Activated B cell treated with CpG ODN at 0.5 μM for 24 hours (primary cell): ENCODE measurements around the gene ITPR3. TPM values are rescaled to one million over a fixed set of nuclear protein-coding genes. Genes with fewer than 3 reads are reported as not detected.

ENCODE experiments used
- ATAC-seq: fragments of 200-7000 bp; cut with Tn5 transposase; one replicate; pipeline ENCODE4 v1.10.0; 2021; ENCODE audit warnings: low read depth, mild to moderate bottlenecking, moderate library complexity
- CTCF ChIA-PET: fragments of 350-600 bp; sonication (Branson Sonifier 250); formaldehyde crosslinking; loops from one replicate; lab custom pipeline; 2021; ENCODE audit warnings: antibody characterized with exemption; lab: Charles Lee
- POLR2A ChIA-PET: fragments of 350-600 bp; sonication (Branson Sonifier 250); formaldehyde crosslinking; loops from one replicate; lab custom pipeline; 2021; ENCODE audit warnings: antibody characterized with exemption; lab: Charles Lee
- DNase-seq: peaks from one replicate; pipeline ENCODE4 v3.0.0; 2022
- H3K27ac Mint-ChIP-seq: one replicate; pipeline ENCODE4 v1.8.0; 2020; ENCODE audit warnings: mixed read lengths
- H3K27me3 Mint-ChIP-seq: one replicate; pipeline ENCODE4 v1.8.0; 2021; ENCODE audit warnings: mixed read lengths
- H3K36me3 Mint-ChIP-seq: one replicate; pipeline ENCODE4 v1.8.0; 2021; ENCODE audit warnings: low read depth, mixed read lengths
- H3K4me1 Mint-ChIP-seq: one replicate; pipeline ENCODE4 v1.8.0; 2021; ENCODE audit warnings: mixed read lengths
- H3K4me3 Mint-ChIP-seq: one replicate; pipeline ENCODE4 v1.8.0; 2020; ENCODE audit warnings: mild to moderate bottlenecking, mixed read lengths
- H3K9me3 Mint-ChIP-seq: one replicate; pipeline ENCODE4 v1.8.0; 2020; ENCODE audit warnings: mixed read lengths
- CTCF ChIP-seq: fragments of 200-600 bp; IDR thresholded peaks from one replicate; pipeline ENCODE4 v1.8.0; 2022; ENCODE audit warnings: antibody characterized with exemption, mild to moderate bottlenecking
- intact Hi-C: fragments of 100-400 bp; cut with micrococcal nuclease; formaldehyde crosslinking; loops from one replicate; pipeline ENCODE4 v1.15.1; 2024
- total RNA-seq: library from RNA; stranded (reverse); gene quantifications from 2 replicates; pipeline ENCODE4 v1.2.3, GENCODE V29; 2022

The ITPR3 gene
- total RNA-seq, 1 donor from 2014 or later, result 35.5 TPM

- ATAC-seq (no peak), DNase-seq (no peak)
- intact Hi-C loops, result no loop called here
- Mint-ChIP-seq H3K36me3 (peaks cover 18% of the 10 kb centered on the region), H3K4me3 (peak overlapping the region; percentile 35), H3K4me1 (peaks cover 53% of the 10 kb centered on the region), H3K9me3 (no peaks in the 10 kb centered on the region), H3K27me3 (no peaks in the 10 kb centered on the region), H3K27ac (no peak overlapping the region)
- POLR2A ChIA-PET, result interaction anchor here (1.0 to 1.4 kb wide), 2 partner anchors 8 to 38 kb away, joined by 3 read pairs; no protein-coding TSS in a partner anchor
- CTCF ChIA-PET, result no interaction called here
- no peak for TF ChIP-seq CTCF
Observed at GRCh38 chr6:33634946-33635345, 13.8 kb downstream of the ITPR3 start.

GRCh38 chr6:33636655-33637054 lies 15.5 kb downstream of the ITPR3 start:
- Mint-ChIP-seq H3K27me3 (no peaks in the 10 kb centered on the region), H3K36me3 (peaks cover 23% of the 10 kb centered on the region), H3K9me3 (no peaks in the 10 kb centered on the region), H3K27ac (peak overlapping the region; percentile 31), H3K4me3 (no peak overlapping the region), H3K4me1 (peaks cover 46% of the 10 kb centered on the region)
- no peak for TF ChIP-seq CTCF
- DNase-seq, result no peak
- no peak for ATAC-seq
- intact Hi-C loops, result no loop called here
- ChIA-PET POLR2A (no interaction called here), CTCF (no interaction called here)

- H3K36me3 Mint-ChIP-seq, result peaks cover 37% of the 10 kb centered on the region
- no peak for TF ChIP-seq CTCF
- H3K9me3 Mint-ChIP-seq, result no peaks in the 10 kb centered on the region
- H3K4me3 Mint-ChIP-seq, result no peak overlapping the region
- ChIA-PET POLR2A (no interaction called here), CTCF (no interaction called here)
- no peaks in the 10 kb centered on the region for H3K27me3 Mint-ChIP-seq
- DNase-seq (no peak), ATAC-seq (no peak)
- no peak overlapping the region for H3K27ac Mint-ChIP-seq
- H3K4me1 Mint-ChIP-seq, result peaks cover 38% of the 10 kb centered on the region
- intact Hi-C loops, result no loop called here
Observed at GRCh38 chr6:33638556-33638955, 17.4 kb downstream of the ITPR3 start.

- no peak overlapping the region for H3K4me3 Mint-ChIP-seq
- no peaks in the 10 kb centered on the region for H3K27me3 Mint-ChIP-seq
- H3K4me1 Mint-ChIP-seq, result peaks cover 29% of the 10 kb centered on the region
- ChIA-PET CTCF (no interaction called here), POLR2A (no interaction called here)
- DNase-seq (no peak), ATAC-seq (no peak)
- intact Hi-C loops, result no loop called here
- H3K27ac Mint-ChIP-seq, result no peak overlapping the region
- no peaks in the 10 kb centered on the region for H3K9me3 Mint-ChIP-seq
- no peak for TF ChIP-seq CTCF
- H3K36me3 Mint-ChIP-seq, result peaks cover 42% of the 10 kb centered on the region
Observed at GRCh38 chr6:33639559-33639958, 18.4 kb downstream of the ITPR3 start.

GRCh38 chr6:33640361-33640760 lies 19.2 kb downstream of the ITPR3 start:
- Mint-ChIP-seq H3K27ac (no peak overlapping the region), H3K4me3 (no peak overlapping the region), H3K36me3 (peaks cover 41% of the 10 kb centered on the region), H3K27me3 (no peaks in the 10 kb centered on the region), H3K4me1 (peaks cover 21% of the 10 kb centered on the region), H3K9me3 (no peaks in the 10 kb centered on the region)
- ATAC-seq (no peak), DNase-seq (no peak)
- intact Hi-C loops, result no loop called here
- POLR2A ChIA-PET, result no interaction called here
- no peak for TF ChIP-seq CTCF
- CTCF ChIA-PET, result no interaction called here
